K562 (cell line): ENCODE measurements around the gene NPS. TPM values are rescaled to one million over a fixed set of nuclear protein-coding genes. Genes with fewer than 3 reads are reported as not detected.

ENCODE experiments used
- ATAC-seq: fragments of 200-7000 bp; cut with Tn5 transposase; 3 replicates; pipeline ENCODE4 v1.9.1; 2020; ENCODE audit warnings: moderate library complexity
- BruUV-seq: library from RNA; stranded (reverse); fragments of 400-500 nt; replicated peaks from 2 replicates; lab custom pipeline; 2021; lab: Mats Ljungman, UMichigan
- CTCF ChIA-PET: fragments of 300-600 bp; formaldehyde crosslinking; extraction: SDS; loops from one replicate; lab custom pipeline; 2021; ENCODE audit warnings: low intra/inter-chr PET ratio; lab: Yijun Ruan, JAX
- POLR2A ChIA-PET: fragments of 300-600, 350-650 bp; sonication (Branson Sonifier 250); formaldehyde crosslinking; extraction: SDS; loops from one replicate; lab custom pipeline; 2021; ENCODE audit warnings: antibody characterized with exemption, inconsistent platforms; lab: Yijun Ruan, JAX
- DNase-seq, 4 experiments: peaks; one replicate each; pipeline versions ENCODE4 v3.0.0 to v3.0.0-alpha.2; 2011 to 2018; ENCODE audit warnings: low spot score in 3 of 4, mixed read lengths in 3 of 4; ENCODE audit errors: extremely low read depth in 1 of 4
- FAIRE-seq: peaks from 2 replicates; lab custom pipeline; 2011; peaks lifted over from hg19 to GRCh38; lab: Jason Lieb, UNC
- H2AFZ ChIP-seq: 2 replicates; pipeline ENCODE4 v1.6.0; 2011; ENCODE audit warnings: low read depth, low read length, control low read depth, inconsistent platforms
- H3K27ac ChIP-seq: fragments of 200-600 bp; 3 replicates; pipeline ENCODE4 v1.8.0; 2011; ENCODE audit warnings: low read depth, mild to moderate bottlenecking, control low read depth, inconsistent platforms, low read length, moderate library complexity, mixed read lengths; ENCODE audit errors: extremely low read depth
- H3K27me3 ChIP-seq, 2 experiments: fragments of 300-600 bp in 1 of 2; 2 replicates in 1 of 2; 3 replicates in 1 of 2; pipeline versions ENCODE4 v1.6.0 to v1.8.0; 2011; ENCODE audit warnings: inconsistent platforms in 2 of 2, low read length in 2 of 2, mild to moderate bottlenecking in 1 of 2, mixed read lengths in 1 of 2, moderate library complexity in 1 of 2; ENCODE audit not compliant: control insufficient read depth in 2 of 2, insufficient read depth in 2 of 2
- H3K36me3 ChIP-seq: fragments of 300-600 bp; 3 replicates; pipeline ENCODE4 v1.8.0; 2011; ENCODE audit warnings: mild to moderate bottlenecking, low read length, inconsistent platforms; ENCODE audit not compliant: control insufficient read depth, insufficient read depth
- H3K4me1 ChIP-seq, 2 experiments: fragments of 200-600 bp in 1 of 2; replicated peaks in 1 of 2; 2 replicates in 1 of 2; 3 replicates in 1 of 2; pipeline versions ENCODE4 v1.5.1 to v1.8.0; 2011; ENCODE audit warnings: inconsistent platforms in 2 of 2, low read length in 2 of 2, mild to moderate bottlenecking in 1 of 2, mixed read lengths in 1 of 2, moderate library complexity in 1 of 2; ENCODE audit not compliant: control insufficient read depth in 2 of 2, insufficient read depth in 2 of 2
- H3K4me2 ChIP-seq: 2 replicates; pipeline ENCODE4 v1.6.1; 2011; ENCODE audit warnings: low read length, control low read depth, inconsistent platforms, mixed read lengths; ENCODE audit not compliant: insufficient read depth
- H3K4me3 ChIP-seq: fragments of 200-600 bp; sonication (generic), shearing (Covaris generic); 2 replicates; pipeline ENCODE4 v1.5.1; 2016; ENCODE audit warnings: control low read depth, inconsistent platforms
- H3K79me2 ChIP-seq: fragments of 200-600 bp; 3 replicates; pipeline ENCODE4 v1.8.0; 2011; ENCODE audit warnings: low read length, inconsistent platforms; ENCODE audit not compliant: control insufficient read depth, insufficient read depth
- H3K9ac ChIP-seq, 2 experiments: 2 replicates each; pipeline versions ENCODE4 v1.6.0 to v1.6.1; 2011; ENCODE audit warnings: low read depth in 2 of 2, low read length in 2 of 2, control low read depth in 1 of 2, inconsistent platforms in 1 of 2, mild to moderate bottlenecking in 1 of 2, mixed read lengths in 1 of 2; ENCODE audit not compliant: insufficient read depth in 1 of 2
- H3K9me1 ChIP-seq: one replicate; pipeline ENCODE4 v1.6.0; 2011; ENCODE audit warnings: inconsistent platforms, mild to moderate bottlenecking, low read length, moderate library complexity; ENCODE audit not compliant: control insufficient read depth, insufficient read depth
- H3K9me3 ChIP-seq: replicated peaks from 2 replicates; pipeline ENCODE4 v1.5.1; 2011; ENCODE audit warnings: low read depth, low read length, inconsistent platforms; ENCODE audit not compliant: control insufficient read depth, insufficient read depth
- H4K20me1 ChIP-seq: replicated peaks from 2 replicates; pipeline ENCODE4 v1.6.1; 2011; ENCODE audit warnings: low read length, inconsistent platforms, mixed read lengths; ENCODE audit not compliant: control insufficient read depth, insufficient read depth
- BCOR ChIP-seq: fragments of 450-650 bp; IDR thresholded peaks from 2 replicates; pipeline ENCODE4 v1.6.1; 2016
- CGGBP1 ChIP-seq: fragments of 250-450 bp; sonication (Bioruptor Pico); IDR thresholded peaks from 2 replicates; pipeline ENCODE4 v1.9.0; 2021; ENCODE audit warnings: mild to moderate bottlenecking
- CXXC5 ChIP-seq: fragments of 250-450 bp; sonication (Bioruptor Pico); IDR thresholded peaks from 2 replicates; pipeline ENCODE4 v1.8.0; 2022; ENCODE audit warnings: inconsistent platforms, mild to moderate bottlenecking, moderate library complexity
- EHMT2 ChIP-seq: fragments of 450-650 bp; IDR thresholded peaks from 2 replicates; pipeline ENCODE4 v1.6.1; 2018; ENCODE audit warnings: antibody characterized with exemption
- ELF2 ChIP-seq: fragments of 250-450 bp; sonication (Bioruptor Pico); IDR thresholded peaks from 2 replicates; pipeline ENCODE4 v1.5.0; 2021; ENCODE audit warnings: mild to moderate bottlenecking
- FOS ChIP-seq: IDR thresholded peaks from 3 replicates; pipeline ENCODE4 v1.6.1; 2011; ENCODE audit not compliant: insufficient read length; ENCODE audit errors: extremely low read depth
- GATAD2B ChIP-seq: fragments of 450-650 bp; IDR thresholded peaks from 2 replicates; pipeline ENCODE4 v1.6.1; 2017; ENCODE audit warnings: mild to moderate bottlenecking, borderline replicate concordance
- KDM2B ChIP-seq: fragments of 250-450 bp; sonication (Bioruptor Pico); IDR thresholded peaks from 2 replicates; pipeline ENCODE4 v1.8.0; 2021; ENCODE audit warnings: mild to moderate bottlenecking, moderate library complexity
- MCM2 ChIP-seq: fragments of 450-650 bp; IDR thresholded peaks from 2 replicates; pipeline ENCODE4 v1.6.1; 2017; ENCODE audit warnings: low read depth, mild to moderate bottlenecking
- MTF1 ChIP-seq: fragments of 250-450 bp; sonication (Bioruptor Pico); IDR thresholded peaks from 2 replicates; pipeline ENCODE4 v1.9.0; 2021; ENCODE audit warnings: moderate library complexity, mild to moderate bottlenecking, inconsistent platforms, borderline replicate concordance
- MYC ChIP-seq, 2 experiments: fragments of 250-450 bp in 1 of 2; sonication (Bioruptor Pico) in 1 of 2; IDR thresholded peaks; 2 replicates each; pipeline versions ENCODE4 v1.5.1 to v1.6.1; 2012 to 2021; ENCODE audit warnings: low read depth in 2 of 2, borderline replicate concordance in 1 of 2, improper control_type of control experiment in 1 of 2, low read length in 1 of 2, mild to moderate bottlenecking in 1 of 2, moderate library complexity in 1 of 2
- POLR2AphosphoS2 ChIP-seq: IDR thresholded peaks from 2 replicates; pipeline ENCODE4 v1.6.1; 2012; ENCODE audit warnings: low read length, improper control_type of control experiment
- PREB ChIP-seq: sonication (generic); formaldehyde crosslinking; IDR thresholded peaks from 2 replicates; pipeline ENCODE4 v1.8.1; 2023; ENCODE audit warnings: mild to moderate bottlenecking, missing genetic modification reagents
- RUNX1 ChIP-seq: sonication (generic); IDR thresholded peaks from 2 replicates; pipeline ENCODE4 v1.6.1; 2016; ENCODE audit warnings: antibody characterized with exemption, low read depth
- TRIM24 ChIP-seq, 2 experiments: fragments of 450-650 bp; IDR thresholded peaks; 2 replicates each; pipeline ENCODE4 v1.6.1; 2016
- ZNF24 ChIP-seq: fragments of 450-650 bp; IDR thresholded peaks from 2 replicates; pipeline ENCODE4 v1.6.1; 2016
- ZNF76 ChIP-seq: fragments of 250-450 bp; sonication (Bioruptor Pico); IDR thresholded peaks from 2 replicates; pipeline ENCODE4 v1.4.0; 2020; ENCODE audit warnings: mild to moderate bottlenecking, moderate library complexity, borderline replicate concordance
- WGBS: fragments of 100-300 bp; shearing (Covaris generic); methylation state at CpG from one replicate; pipeline ENCODE4 v1.1.6; 2016; ENCODE audit warnings: low coverage, mixed read lengths; ENCODE audit not compliant: insufficient coverage; ENCODE audit errors: missing lambda C conversion rate; 5-methylcytosine and 5-hydroxymethylcytosine counted together
- in situ Hi-C: fragments of 300-500 bp; cut with MboI; formaldehyde crosslinking; loops from 4 replicates; pipeline ENCODE4 v1.15.0; 2018; ENCODE audit warnings: inconsistent platforms, mixed read lengths
- intact Hi-C: fragments of 100-400 bp; cut with micrococcal nuclease; formaldehyde crosslinking; loops from 2 replicates; pipeline ENCODE4 v1.14.2; 2022
- polyA plus RNA-seq, 8 experiments: library from polyadenylated mRNA; depleted of rRNA in 4 of 8; stranded (reverse) in 5 of 8; unstranded in 3 of 8; fragments of >200 nt; fragmentation: Nextera tagmentation in 2 of 8; fragmentation: Illumina TruSeq in 1 of 8; extraction: Ambion mirVana in 2 of 8; extraction: Trizol in 1 of 8; gene quantifications; 2 replicates each; pipeline versions ENCODE4 v1.2.1 to v1.2.3, GENCODE V29; 2011 to 2014; ENCODE audit warnings: inconsistent platforms in 1 of 8, missing spikeins in 1 of 8
- total RNA-seq, 7 experiments: library from RNA; depleted of rRNA in 6 of 7; stranded (reverse); fragments of >200 nt in 6 of 7; fragmentation: Illumina TruSeq in 2 of 7; extraction: Trizol in 2 of 7; gene quantifications; 2 replicates each; pipeline versions ENCODE4 v1.2.1 to v1.2.3, GENCODE V29; 2011 to 2021; ENCODE audit warnings: low replicate concordance in 1 of 7
- TF ChIP-seq, protein P1 (sequence below): fragments of 450-650 bp; IDR thresholded peaks from one replicate; pipeline ENCODE4 v1.6.1; 2018; ENCODE audit warnings: mild to moderate bottlenecking, moderate library complexity; ENCODE audit not compliant: partially characterized antibody

NPS gene
- total and polyA plus RNA-seq, 9 of the 15 experiments (the other 6 are each of a cell fraction or from before 2014, with no cell fraction given), result not detected

- Histone ChIP-seq H3K9me3 (no peaks in the 10 kb centered on the region), H2AFZ (no peak overlapping the region), H3K27ac (no peak overlapping the region), H3K4me1 (no peaks in the 10 kb centered on the region), H3K9ac (no peak overlapping the region)
- no TSS peak for BruUV-seq
- TF ChIP-seq POLR2AphosphoS2 (no peak), ZNF76 (CRISPR knock-in tag) (no peak), MCM2 (no peak), CXXC5 (CRISPR knock-in tag) (no peak), ZNF24 (no peak), MYC (IDR thresholded peaks at IDR 0.05; ENCODE audit: low read depth, low read length) (no peak), MYC (CRISPR knock-in tag; IDR thresholded peaks at IDR 0.05; ENCODE audit: borderline replicate concordance, low read depth) (no peak), BCOR (no peak), MTF1 (CRISPR knock-in tag) (no peak), KDM2B (no peak), ELF2 (CRISPR knock-in tag) (no peak), TRIM24 (IDR thresholded peaks at IDR 0.05) (no peak), GATAD2B (no peak), EHMT2 (no peak), CGGBP1 (CRISPR knock-in tag) (no peak), RUNX1 (no peak), FOS (no peak), PREB (no peak)
- TF ChIP-seq, protein P1, sequence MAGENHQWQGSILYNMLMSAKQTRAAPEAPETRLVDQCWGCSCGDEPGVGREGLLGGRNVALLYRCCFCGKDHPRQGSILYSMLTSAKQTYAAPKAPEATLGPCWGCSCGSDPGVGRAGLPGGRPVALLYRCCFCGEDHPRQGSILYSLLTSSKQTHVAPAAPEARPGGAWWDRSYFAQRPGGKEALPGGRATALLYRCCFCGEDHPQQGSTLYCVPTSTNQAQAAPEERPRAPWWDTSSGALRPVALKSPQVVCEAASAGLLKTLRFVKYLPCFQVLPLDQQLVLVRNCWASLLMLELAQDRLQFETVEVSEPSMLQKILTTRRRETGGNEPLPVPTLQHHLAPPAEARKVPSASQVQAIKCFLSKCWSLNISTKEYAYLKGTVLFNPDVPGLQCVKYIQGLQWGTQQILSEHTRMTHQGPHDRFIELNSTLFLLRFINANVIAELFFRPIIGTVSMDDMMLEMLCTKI, result no peak
- TF ChIP-seq, all 486 proteins: peak for 0
- no peak for DNase-seq
- Histone ChIP-seq H3K36me3 (no peaks in the 10 kb centered on the region), H3K79me2 (no peaks in the 10 kb centered on the region), H3K27me3 (no peaks in the 10 kb centered on the region), H3K4me2 (no peak overlapping the region), H3K9me1 (no peaks in the 10 kb centered on the region), H3K4me3 (no peak overlapping the region), H4K20me1 (no peaks in the 10 kb centered on the region)
- ChIA-PET CTCF (no interaction called here), POLR2A (no interaction called here)
- no peak for ATAC-seq
- no peak for FAIRE-seq
- WGBS, result 0% methylated on average over 8 of the region's 10 CpGs
- intact Hi-C loops, result no loop called here
- in situ Hi-C loops, result no loop called here
Observed at GRCh38 chr10:127578259-127578960, 29.3 kb downstream of the NPS start.
